Middle frontal gyrus (tissue), 1 donor: ENCODE measurements around the gene HSPA12B.

Experiments used
- DNase-seq: peaks from one replicate; pipeline ENCODE4 v3.0.0-alpha.2; 2015; ENCODE audit warnings: low spot score; ENCODE audit errors: extremely low spot score

Gene HSPA12B

GRCh38 chr20:3748073-3748472 lies 15.6 kb downstream of the HSPA12B start:
- no peak for DNase-seq

GRCh38 chr20:3749087-3749688 lies 16.7 kb downstream of the HSPA12B start:
- no peak for DNase-seq

- no peak for DNase-seq
Measured at GRCh38 chr20:3749689-3750531, 17.4 kb downstream of the HSPA12B start.

- no peak for DNase-seq
Measured at GRCh38 chr20:3751305-3751674, 18.8 kb downstream of the HSPA12B start.

GRCh38 chr20:3751675-3752385 lies 19.3 kb downstream of the HSPA12B start:
- DNase-seq = no peak

- no peak for DNase-seq
Measured at GRCh38 chr20:3752386-3752759, 19.9 kb downstream of the HSPA12B start.

GRCh38 chr20:3753098-3753497 lies 20.6 kb downstream of the HSPA12B start:
- DNase-seq = no peak

GRCh38 chr20:3753501-3754275 lies 21.2 kb downstream of the HSPA12B start:
- DNase-seq = no peak

- no peak for DNase-seq
Measured at GRCh38 chr20:3754276-3754630, 21.8 kb downstream of the HSPA12B start.

GRCh38 chr20:3755269-3755668 lies 22.8 kb downstream of the HSPA12B start:
- DNase-seq = no peak

GRCh38 chr20:3755814-3756480 lies 23.5 kb downstream of the HSPA12B start:
- DNase-seq = no peak

GRCh38 chr20:3757268-3757667 lies 24.8 kb downstream of the HSPA12B start:
- DNase-seq = no peak

- DNase-seq = no peak
Measured at GRCh38 chr20:3758566-3758965, 26.1 kb downstream of the HSPA12B start.

- DNase-seq = no peak
Measured at GRCh38 chr20:3759316-3759823, 26.9 kb downstream of the HSPA12B start.

- no peak for DNase-seq
Measured at GRCh38 chr20:3759884-3760283, 27.4 kb downstream of the HSPA12B start.

- no peak for DNase-seq
Measured at GRCh38 chr20:3760655-3761348, 28.3 kb downstream of the HSPA12B start.

- DNase-seq = no peak
Measured at GRCh38 chr20:3763671-3764601, 31.5 kb downstream of the HSPA12B start.

GRCh38 chr20:3764659-3765058 lies 32.2 kb downstream of the HSPA12B start:
- DNase-seq = no peak

- DNase-seq = no peak
Measured at GRCh38 chr20:3765171-3765882, 32.8 kb downstream of the HSPA12B start.
